A673 (cell line): ENCODE measurements around the gene PPARG. TPM values are rescaled to one million over a fixed set of nuclear protein-coding genes. Genes with fewer than 3 reads are reported as not detected.

Experiments used
- BruUV-seq: library from RNA; stranded (reverse); fragments of 400-500 nt; replicated peaks from 2 replicates; lab custom pipeline; 2021; lab: Mats Ljungman, UMichigan
- CTCF ChIA-PET: fragments of 300-600 bp; sonication (Branson Sonifier 250); formaldehyde crosslinking; loops from one replicate; lab custom pipeline; 2022; ENCODE audit warnings: antibody characterized with exemption; lab: Charles Lee
- POLR2A ChIA-PET: fragments of 300-600 bp; sonication (Branson Sonifier 250); formaldehyde crosslinking; loops from one replicate; lab custom pipeline; 2022; ENCODE audit warnings: antibody characterized with exemption; ENCODE audit not compliant: low non-redundant PET; lab: Charles Lee
- DNase-seq: peaks from one replicate; pipeline ENCODE4 v3.0.0-alpha.2; 2015; ENCODE audit warnings: low spot score
- H3K27ac ChIP-seq: fragments of 200-600 bp; sonication (generic); 2 replicates; pipeline ENCODE4 v1.5.1; 2016; ENCODE audit warnings: mixed run types, low read depth, mild to moderate bottlenecking, mixed read lengths, antibody characterized with exemption, low read length; ENCODE audit not compliant: poor library complexity, severe bottlenecking
- H3K27me3 ChIP-seq: fragments of 200-600 bp; sonication (generic); replicated peaks from 2 replicates; pipeline ENCODE4 v1.6.1; 2017; ENCODE audit warnings: mixed run types, low read depth, mild to moderate bottlenecking, mixed read lengths, antibody characterized with exemption, low read length; ENCODE audit not compliant: insufficient read depth, poor library complexity
- H3K36me3 ChIP-seq: fragments of 200-600 bp; sonication (generic); 2 replicates; pipeline ENCODE4 v1.6.1; 2016; ENCODE audit warnings: mixed run types, mild to moderate bottlenecking, mixed read lengths, antibody characterized with exemption, low read length; ENCODE audit not compliant: insufficient read depth, poor library complexity, severe bottlenecking
- H3K4me1 ChIP-seq: fragments of 200-600 bp; sonication (generic); 2 replicates; pipeline ENCODE4 v1.6.1; 2017; ENCODE audit warnings: mixed run types, mild to moderate bottlenecking, mixed read lengths, antibody characterized with exemption, low read length; ENCODE audit not compliant: insufficient read depth, poor library complexity, severe bottlenecking
- H3K4me3 ChIP-seq: fragments of 200-600 bp; sonication (generic); 2 replicates; pipeline ENCODE4 v1.5.1; 2016; ENCODE audit warnings: low read depth, mixed run types, mild to moderate bottlenecking, mixed read lengths, low read length; ENCODE audit not compliant: poor library complexity, severe bottlenecking
- H3K9me3 ChIP-seq: fragments of 200-600 bp; sonication (generic); 2 replicates; pipeline ENCODE4 v1.6.1; 2016; ENCODE audit warnings: mixed run types, low read depth, mild to moderate bottlenecking, mixed read lengths, antibody characterized with exemption, low read length; ENCODE audit not compliant: poor library complexity, severe bottlenecking
- EZH2 ChIP-seq: fragments of 200-600 bp; sonication (generic); IDR thresholded peaks from 2 replicates; pipeline ENCODE4 v1.6.1; 2017; ENCODE audit warnings: borderline replicate concordance, low read depth, mild to moderate bottlenecking, mixed read lengths, antibody characterized with exemption, low read length; ENCODE audit not compliant: poor library complexity, severe bottlenecking
- intact Hi-C: fragments of 100-400 bp; cut with micrococcal nuclease; formaldehyde crosslinking; loops from one replicate; pipeline ENCODE4 v1.10.0; 2022; ENCODE audit not compliant: unreplicated experiment
- total RNA-seq: library from RNA; stranded (reverse); gene quantifications from 2 replicates; pipeline ENCODE4 v1.2.3, GENCODE V29; 2021
- TF ChIP-seq, protein P1 (sequence below): fragments of 300-800, 200-600 bp; sonication (generic); conservative IDR thresholded peaks from 2 replicates; pipeline ENCODE4 v1.5.1; 2017; ENCODE audit warnings: low read depth, mild to moderate bottlenecking, antibody characterized with exemption, low read length, moderate library complexity, mixed read lengths

The PPARG gene
- total RNA-seq, 1 experiment from 2014 or later: 0.62 TPM

DNA sequence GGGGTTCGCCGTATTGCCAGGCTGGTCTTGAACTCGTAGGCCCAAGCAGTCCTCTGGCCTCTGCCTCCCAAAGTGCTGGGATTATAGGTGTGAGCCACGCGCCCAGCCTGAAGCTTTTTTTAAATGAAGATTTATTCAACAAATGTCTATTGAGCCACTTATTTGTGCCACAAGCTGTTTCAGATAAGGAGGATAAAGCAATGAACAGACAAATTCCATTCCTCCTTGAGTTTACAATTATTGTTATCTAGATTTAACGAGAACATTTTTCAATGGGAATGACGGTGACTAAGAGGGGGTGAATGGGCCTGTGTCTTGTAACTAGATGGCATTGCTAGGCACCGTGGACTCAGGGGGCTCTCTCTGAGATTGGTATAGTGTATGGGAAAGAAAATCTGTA is 10.2 kb downstream of the PPARG start:
- no peaks in the 10 kb centered on the region for H3K9me3 ChIP-seq
- H3K36me3 ChIP-seq: no peaks in the 10 kb centered on the region
- no peak for DNase-seq
- intact Hi-C loops: no loop called here
- peaks cover 4% of the 10 kb centered on the region for H3K27me3 ChIP-seq
- ChIA-PET POLR2A (no interaction called here), CTCF (no interaction called here)
- no peak overlapping the region for H3K4me3 ChIP-seq
- no TSS peak for BruUV-seq
- no peaks in the 10 kb centered on the region for H3K4me1 ChIP-seq
- no peak overlapping the region for H3K27ac ChIP-seq
- TF ChIP-seq, protein P1, sequence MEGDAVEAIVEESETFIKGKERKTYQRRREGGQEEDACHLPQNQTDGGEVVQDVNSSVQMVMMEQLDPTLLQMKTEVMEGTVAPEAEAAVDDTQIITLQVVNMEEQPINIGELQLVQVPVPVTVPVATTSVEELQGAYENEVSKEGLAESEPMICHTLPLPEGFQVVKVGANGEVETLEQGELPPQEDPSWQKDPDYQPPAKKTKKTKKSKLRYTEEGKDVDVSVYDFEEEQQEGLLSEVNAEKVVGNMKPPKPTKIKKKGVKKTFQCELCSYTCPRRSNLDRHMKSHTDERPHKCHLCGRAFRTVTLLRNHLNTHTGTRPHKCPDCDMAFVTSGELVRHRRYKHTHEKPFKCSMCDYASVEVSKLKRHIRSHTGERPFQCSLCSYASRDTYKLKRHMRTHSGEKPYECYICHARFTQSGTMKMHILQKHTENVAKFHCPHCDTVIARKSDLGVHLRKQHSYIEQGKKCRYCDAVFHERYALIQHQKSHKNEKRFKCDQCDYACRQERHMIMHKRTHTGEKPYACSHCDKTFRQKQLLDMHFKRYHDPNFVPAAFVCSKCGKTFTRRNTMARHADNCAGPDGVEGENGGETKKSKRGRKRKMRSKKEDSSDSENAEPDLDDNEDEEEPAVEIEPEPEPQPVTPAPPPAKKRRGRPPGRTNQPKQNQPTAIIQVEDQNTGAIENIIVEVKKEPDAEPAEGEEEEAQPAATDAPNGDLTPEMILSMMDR: no peak
- TF ChIP-seq EZH2: no peak

DNA sequence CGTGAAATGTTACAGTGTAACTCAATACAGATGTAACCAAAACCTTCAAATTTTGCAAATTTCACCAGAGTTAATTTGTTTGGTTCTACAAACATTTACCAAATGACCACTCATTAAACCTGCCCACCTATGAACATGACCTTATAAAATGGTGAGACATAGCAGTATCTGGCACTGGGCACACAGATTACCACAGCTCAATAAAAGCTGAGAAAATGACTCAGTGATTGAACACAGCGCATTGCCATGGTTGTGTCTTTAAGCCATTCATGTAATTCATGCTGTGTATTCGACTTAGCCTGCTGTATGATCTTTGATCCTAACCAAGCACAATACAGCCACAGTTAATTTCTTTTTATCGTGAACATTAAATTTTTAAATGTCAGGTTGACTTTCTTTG is 11.3 kb downstream of the PPARG start:
- no TSS peak for BruUV-seq
- Histone ChIP-seq H3K9me3 (no peaks in the 10 kb centered on the region), H3K27ac (no peak overlapping the region), H3K4me3 (no peak overlapping the region), H3K4me1 (no peaks in the 10 kb centered on the region), H3K27me3 (peaks cover 9% of the 10 kb centered on the region), H3K36me3 (no peaks in the 10 kb centered on the region)
- TF ChIP-seq EZH2: no peak
- TF ChIP-seq, protein P1: no peak
- POLR2A ChIA-PET: no interaction called here
- intact Hi-C loops: loop anchor here (10.0 kb wide), 1 partner anchor 165 kb away; no protein-coding TSS in a partner anchor
- CTCF ChIA-PET: no interaction called here
- no peak for DNase-seq

- H3K4me3 ChIP-seq: no peak overlapping the region
- CTCF ChIA-PET: no interaction called here
- H3K36me3 ChIP-seq: no peaks in the 10 kb centered on the region
- no peak overlapping the region for H3K27ac ChIP-seq
- POLR2A ChIA-PET: no interaction called here
- no peak for DNase-seq
- TF ChIP-seq EZH2: no peak
- TF ChIP-seq, protein P1: no peak
- intact Hi-C loops: loop anchor here (10.0 kb wide), 1 partner anchor 164 kb away; no protein-coding TSS in a partner anchor
- no peaks in the 10 kb centered on the region for H3K4me1 ChIP-seq
- no TSS peak for BruUV-seq
- H3K27me3 ChIP-seq: peaks cover 9% of the 10 kb centered on the region
- H3K9me3 ChIP-seq: no peaks in the 10 kb centered on the region
These were observed 12.2 kb downstream of the PPARG start for GRCh38 chr3:12301031-12301430.
